SU-DHL-6 (cell line): ENCODE measurements around the gene TMEM82.

ENCODE experiments used
- EZH2phosphoT487 ChIP-seq: fragments of 200-600 bp; sonication (generic), shearing (Covaris generic); conservative IDR thresholded peaks from 2 replicates; pipeline ENCODE4 v1.6.1; 2018; ENCODE audit warnings: mild to moderate bottlenecking, antibody characterized with exemption, low read length, moderate library complexity, mixed read lengths
- TF ChIP-seq, protein P1 (sequence below): fragments of 200-600 bp; sonication (generic); IDR thresholded peaks from one replicate; pipeline ENCODE4 v1.5.1; 2017; ENCODE audit warnings: antibody characterized with exemption, mild to moderate bottlenecking, low read length, moderate library complexity; ENCODE audit not compliant: insufficient read depth, poor library complexity, severe bottlenecking

DNA sequence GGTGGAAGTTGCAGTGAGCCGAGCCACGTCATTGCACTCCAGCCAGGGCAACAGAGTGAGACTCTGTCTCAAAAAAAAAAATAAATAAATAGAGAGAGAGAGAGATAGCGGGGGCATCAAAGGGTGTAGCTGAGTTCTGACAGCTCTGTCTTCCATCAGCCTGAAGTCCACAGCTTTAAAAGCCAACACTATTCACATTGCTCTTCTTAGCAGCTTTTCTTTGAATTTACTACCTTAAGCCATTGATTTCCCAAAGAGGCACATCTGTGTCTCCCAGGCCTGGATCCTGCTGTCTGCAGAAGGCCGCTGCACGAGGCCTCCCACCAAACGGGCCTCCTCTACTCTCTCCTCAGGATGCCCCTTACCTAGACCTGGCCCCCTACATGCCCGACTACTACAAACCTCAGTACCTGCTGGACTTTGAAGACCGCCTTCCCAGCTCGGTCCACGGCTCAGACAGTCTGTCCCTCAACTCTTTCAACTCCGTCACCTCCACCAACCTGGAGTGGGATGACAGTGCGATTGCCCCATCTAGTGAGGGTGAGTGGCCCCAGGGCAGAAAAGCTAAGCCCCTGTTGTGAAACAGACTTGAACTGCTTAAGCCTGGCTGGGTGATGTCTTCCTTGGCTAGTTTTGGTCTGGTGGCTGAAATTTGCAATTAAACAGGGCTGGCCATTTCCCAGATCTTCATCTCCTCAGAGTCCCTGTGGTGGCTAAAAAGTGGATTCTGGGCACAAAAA, 22.7 kb upstream of the TMEM82 start:
- TF ChIP-seq, protein P1, sequence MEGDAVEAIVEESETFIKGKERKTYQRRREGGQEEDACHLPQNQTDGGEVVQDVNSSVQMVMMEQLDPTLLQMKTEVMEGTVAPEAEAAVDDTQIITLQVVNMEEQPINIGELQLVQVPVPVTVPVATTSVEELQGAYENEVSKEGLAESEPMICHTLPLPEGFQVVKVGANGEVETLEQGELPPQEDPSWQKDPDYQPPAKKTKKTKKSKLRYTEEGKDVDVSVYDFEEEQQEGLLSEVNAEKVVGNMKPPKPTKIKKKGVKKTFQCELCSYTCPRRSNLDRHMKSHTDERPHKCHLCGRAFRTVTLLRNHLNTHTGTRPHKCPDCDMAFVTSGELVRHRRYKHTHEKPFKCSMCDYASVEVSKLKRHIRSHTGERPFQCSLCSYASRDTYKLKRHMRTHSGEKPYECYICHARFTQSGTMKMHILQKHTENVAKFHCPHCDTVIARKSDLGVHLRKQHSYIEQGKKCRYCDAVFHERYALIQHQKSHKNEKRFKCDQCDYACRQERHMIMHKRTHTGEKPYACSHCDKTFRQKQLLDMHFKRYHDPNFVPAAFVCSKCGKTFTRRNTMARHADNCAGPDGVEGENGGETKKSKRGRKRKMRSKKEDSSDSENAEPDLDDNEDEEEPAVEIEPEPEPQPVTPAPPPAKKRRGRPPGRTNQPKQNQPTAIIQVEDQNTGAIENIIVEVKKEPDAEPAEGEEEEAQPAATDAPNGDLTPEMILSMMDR = no peak
- no peak for TF ChIP-seq EZH2phosphoT487
